GM10266 (cell line): ENCODE data around the gene ABT1.

ENCODE experiments used
- DNase-seq: peaks from one replicate; pipeline ENCODE4 v3.0.0; 2012; ENCODE audit errors: extremely low spot score
- TF ChIP-seq, protein P1 (sequence below): IDR thresholded peaks from 2 replicates; pipeline ENCODE4 v1.5.1; 2012; ENCODE audit warnings: mild to moderate bottlenecking, low read depth; ENCODE audit not compliant: control insufficient read depth, insufficient read depth; ENCODE audit errors: missing control alignments

ABT1 gene

GRCh38 chr6:26553635-26554446 lies 42.9 kb upstream of the ABT1 start:
- DNase-seq: peak; percentile 54
- TF ChIP-seq, protein P1, sequence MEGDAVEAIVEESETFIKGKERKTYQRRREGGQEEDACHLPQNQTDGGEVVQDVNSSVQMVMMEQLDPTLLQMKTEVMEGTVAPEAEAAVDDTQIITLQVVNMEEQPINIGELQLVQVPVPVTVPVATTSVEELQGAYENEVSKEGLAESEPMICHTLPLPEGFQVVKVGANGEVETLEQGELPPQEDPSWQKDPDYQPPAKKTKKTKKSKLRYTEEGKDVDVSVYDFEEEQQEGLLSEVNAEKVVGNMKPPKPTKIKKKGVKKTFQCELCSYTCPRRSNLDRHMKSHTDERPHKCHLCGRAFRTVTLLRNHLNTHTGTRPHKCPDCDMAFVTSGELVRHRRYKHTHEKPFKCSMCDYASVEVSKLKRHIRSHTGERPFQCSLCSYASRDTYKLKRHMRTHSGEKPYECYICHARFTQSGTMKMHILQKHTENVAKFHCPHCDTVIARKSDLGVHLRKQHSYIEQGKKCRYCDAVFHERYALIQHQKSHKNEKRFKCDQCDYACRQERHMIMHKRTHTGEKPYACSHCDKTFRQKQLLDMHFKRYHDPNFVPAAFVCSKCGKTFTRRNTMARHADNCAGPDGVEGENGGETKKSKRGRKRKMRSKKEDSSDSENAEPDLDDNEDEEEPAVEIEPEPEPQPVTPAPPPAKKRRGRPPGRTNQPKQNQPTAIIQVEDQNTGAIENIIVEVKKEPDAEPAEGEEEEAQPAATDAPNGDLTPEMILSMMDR: no peak

DNA sequence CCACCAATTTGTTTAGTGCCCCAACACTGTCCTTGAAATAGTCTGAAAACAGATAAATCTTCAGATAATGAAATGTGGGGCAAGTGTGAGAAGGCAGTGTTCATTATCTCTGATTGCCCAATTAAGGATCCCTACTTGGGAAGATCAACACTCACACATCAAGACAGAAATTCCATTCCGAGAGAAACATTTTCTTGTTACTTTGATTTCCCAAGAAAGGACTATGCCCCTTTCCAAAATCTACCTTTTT lies 42.4 kb upstream of the ABT1 start:
- DNase-seq: no peak
- TF ChIP-seq, protein P1: no peak

- no peak for DNase-seq
- TF ChIP-seq, protein P1: no peak
These were observed 41.9 kb upstream of the ABT1 start for GRCh38 chr6:26554697-26555504.

DNA sequence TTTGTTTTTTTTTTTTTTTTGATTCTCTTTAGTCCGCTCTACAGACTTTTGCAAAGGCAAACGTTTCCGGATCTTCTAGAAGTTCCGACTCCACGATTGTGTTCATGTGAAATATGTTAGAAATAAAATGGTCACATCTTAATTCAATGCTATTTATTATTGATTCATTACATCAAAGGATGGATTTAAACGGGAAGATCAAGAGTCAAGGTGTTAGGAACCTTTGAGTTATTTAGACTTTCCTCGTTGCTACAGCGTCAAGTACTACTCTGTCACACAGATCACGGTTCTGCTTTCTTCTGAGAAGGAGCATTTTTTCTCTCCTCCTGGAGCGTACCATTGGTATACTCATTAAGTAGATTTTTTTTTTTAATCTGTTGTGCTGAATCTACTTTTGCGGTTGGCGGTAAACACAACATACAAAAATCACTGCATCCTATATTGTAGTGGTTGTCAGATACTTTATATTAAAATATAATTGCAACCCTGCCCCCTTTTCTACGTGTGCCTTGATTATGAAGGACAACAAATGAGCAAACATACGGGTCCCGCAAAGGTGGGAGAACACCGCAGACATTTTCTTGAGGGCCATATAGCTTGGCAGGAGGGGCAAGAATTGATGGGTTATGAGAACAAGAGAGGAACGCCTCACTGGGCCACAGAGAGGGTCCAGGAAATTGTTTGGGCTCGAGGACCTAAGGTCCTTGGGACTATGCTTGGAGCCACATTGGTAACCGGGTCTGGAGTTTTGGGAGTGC lies 41.1 kb upstream of the ABT1 start:
- DNase-seq: no peak
- TF ChIP-seq, protein P1: no peak

GRCh38 chr6:26556263-26557070 lies 40.3 kb upstream of the ABT1 start:
- no peak for DNase-seq
- TF ChIP-seq, protein P1: no peak

- no peak for DNase-seq
- TF ChIP-seq, protein P1: no peak
These were observed 35.0 kb upstream of the ABT1 start for GRCh38 chr6:26561533-26562466.
